Adipocyte (in vitro differentiated cells): ENCODE measurements around the gene DDX4.

Source experiments
- DNase-seq: peaks from one replicate; pipeline ENCODE4 v3.0.0-alpha.2; 2015; ENCODE audit warnings: low read depth
- H3K27me3 ChIP-seq: replicated peaks from 2 replicates; pipeline ENCODE4 v1.7.0; 2013; ENCODE audit warnings: mild to moderate bottlenecking, low read length, moderate library complexity; ENCODE audit not compliant: control insufficient read depth, insufficient read depth
- H3K36me3 ChIP-seq: 2 replicates; pipeline ENCODE4 v1.7.0; 2013; ENCODE audit warnings: low read length, mild to moderate bottlenecking, moderate library complexity; ENCODE audit not compliant: control insufficient read depth, insufficient read depth, severe bottlenecking
- H3K4me1 ChIP-seq: 2 replicates; pipeline ENCODE4 v1.7.0; 2013; ENCODE audit warnings: mild to moderate bottlenecking, low read length, moderate library complexity; ENCODE audit not compliant: control insufficient read depth, insufficient read depth
- H3K4me3 ChIP-seq: 2 replicates; pipeline ENCODE4 v1.7.0; 2013; ENCODE audit warnings: mild to moderate bottlenecking, low read length, moderate library complexity
- H3K9ac ChIP-seq: 2 replicates; pipeline ENCODE4 v1.7.0; 2013; ENCODE audit warnings: mild to moderate bottlenecking, low read length, moderate library complexity
- H3K9me3 ChIP-seq: 2 replicates; pipeline ENCODE4 v1.7.0; 2013; ENCODE audit warnings: mild to moderate bottlenecking, low read length, moderate library complexity; ENCODE audit not compliant: control insufficient read depth

DDX4 gene

DNA sequence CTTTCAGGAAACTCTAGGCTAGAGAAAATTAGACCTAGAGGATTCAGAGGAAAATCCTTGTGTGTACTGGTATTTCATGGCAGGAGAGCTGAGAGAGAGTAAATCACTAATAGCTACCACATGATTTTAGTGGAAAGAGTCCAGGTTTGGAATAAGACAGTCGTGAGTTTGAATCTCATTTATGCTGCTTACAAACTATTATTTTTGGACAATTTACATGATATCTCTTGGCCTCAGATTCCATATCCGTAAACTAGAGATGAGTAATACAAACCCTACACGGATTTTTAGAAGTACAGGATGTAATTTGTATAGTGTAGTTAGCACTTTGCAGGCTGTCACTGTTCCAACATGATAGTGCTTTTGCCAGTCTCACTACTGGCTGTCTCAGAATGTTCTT lies 116.0 kb downstream of the DDX4 start:
- Histone ChIP-seq H3K36me3 (no peaks in the 10 kb centered on the region), H3K4me1 (peaks cover 26% of the 10 kb centered on the region), H3K27me3 (no peaks in the 10 kb centered on the region), H3K9me3 (no peaks in the 10 kb centered on the region), H3K9ac (no peak overlapping the region), H3K4me3 (no peak overlapping the region)
- peak; percentile 39 for DNase-seq

- no peak overlapping the region for H3K4me3 ChIP-seq
- no peak overlapping the region for H3K9ac ChIP-seq
- no peaks in the 10 kb centered on the region for H3K27me3 ChIP-seq
- H3K4me1 ChIP-seq, result peaks cover 22% of the 10 kb centered on the region
- no peaks in the 10 kb centered on the region for H3K36me3 ChIP-seq
- no peaks in the 10 kb centered on the region for H3K9me3 ChIP-seq
- DNase-seq, result no peak
Measured at GRCh38 chr5:55855509-55855908, 117.6 kb downstream of the DDX4 start.

GRCh38 chr5:55856516-55857246 lies 118.8 kb downstream of the DDX4 start:
- Histone ChIP-seq H3K9me3 (no peaks in the 10 kb centered on the region), H3K9ac (no peak overlapping the region), H3K4me1 (peaks cover 13% of the 10 kb centered on the region), H3K36me3 (no peaks in the 10 kb centered on the region), H3K27me3 (no peaks in the 10 kb centered on the region), H3K4me3 (no peak overlapping the region)
- DNase-seq, result no peak

- H3K4me3 ChIP-seq, result no peak overlapping the region
- H3K9me3 ChIP-seq, result no peaks in the 10 kb centered on the region
- no peaks in the 10 kb centered on the region for H3K27me3 ChIP-seq
- H3K36me3 ChIP-seq, result no peaks in the 10 kb centered on the region
- H3K4me1 ChIP-seq, result peaks cover 13% of the 10 kb centered on the region
- H3K9ac ChIP-seq, result no peak overlapping the region
- DNase-seq, result no peak
Measured at GRCh38 chr5:55857247-55857640, 119.4 kb downstream of the DDX4 start.

GRCh38 chr5:55858104-55858503 lies 120.2 kb downstream of the DDX4 start:
- no peak for DNase-seq
- Histone ChIP-seq H3K9ac (no peak overlapping the region), H3K4me3 (no peak overlapping the region), H3K27me3 (no peaks in the 10 kb centered on the region), H3K4me1 (peaks cover 6% of the 10 kb centered on the region), H3K36me3 (no peaks in the 10 kb centered on the region), H3K9me3 (no peaks in the 10 kb centered on the region)

DNA sequence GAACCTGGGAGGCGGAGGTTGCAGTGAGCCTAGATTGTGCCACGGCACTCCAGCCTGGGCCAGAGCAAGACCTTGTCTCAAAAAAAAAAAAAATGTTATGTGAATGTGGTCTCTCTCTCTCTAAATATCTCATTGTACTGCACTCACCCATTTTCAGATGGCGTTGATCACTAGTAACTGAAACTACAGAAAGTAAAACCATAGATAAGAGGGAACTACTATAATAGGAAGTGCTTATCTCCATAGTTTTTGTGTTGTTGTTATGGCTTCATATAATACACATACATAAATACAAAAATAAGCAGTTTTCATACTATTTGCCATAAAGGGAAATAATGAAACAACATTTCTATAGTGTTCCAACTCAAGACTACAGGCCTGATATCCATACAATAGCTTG lies 122.4 kb downstream of the DDX4 start:
- peaks cover 5% of the 10 kb centered on the region for H3K4me1 ChIP-seq
- no peaks in the 10 kb centered on the region for H3K9me3 ChIP-seq
- H3K9ac ChIP-seq, result no peak overlapping the region
- no peaks in the 10 kb centered on the region for H3K36me3 ChIP-seq
- no peaks in the 10 kb centered on the region for H3K27me3 ChIP-seq
- DNase-seq, result no peak
- no peak overlapping the region for H3K4me3 ChIP-seq

- H3K27me3 ChIP-seq, result no peaks in the 10 kb centered on the region
- no peaks in the 10 kb centered on the region for H3K9me3 ChIP-seq
- H3K36me3 ChIP-seq, result no peaks in the 10 kb centered on the region
- no peak overlapping the region for H3K4me3 ChIP-seq
- no peak overlapping the region for H3K9ac ChIP-seq
- peaks cover 5% of the 10 kb centered on the region for H3K4me1 ChIP-seq
- no peak for DNase-seq
Measured at GRCh38 chr5:55860709-55861108, 122.8 kb downstream of the DDX4 start.

DNA sequence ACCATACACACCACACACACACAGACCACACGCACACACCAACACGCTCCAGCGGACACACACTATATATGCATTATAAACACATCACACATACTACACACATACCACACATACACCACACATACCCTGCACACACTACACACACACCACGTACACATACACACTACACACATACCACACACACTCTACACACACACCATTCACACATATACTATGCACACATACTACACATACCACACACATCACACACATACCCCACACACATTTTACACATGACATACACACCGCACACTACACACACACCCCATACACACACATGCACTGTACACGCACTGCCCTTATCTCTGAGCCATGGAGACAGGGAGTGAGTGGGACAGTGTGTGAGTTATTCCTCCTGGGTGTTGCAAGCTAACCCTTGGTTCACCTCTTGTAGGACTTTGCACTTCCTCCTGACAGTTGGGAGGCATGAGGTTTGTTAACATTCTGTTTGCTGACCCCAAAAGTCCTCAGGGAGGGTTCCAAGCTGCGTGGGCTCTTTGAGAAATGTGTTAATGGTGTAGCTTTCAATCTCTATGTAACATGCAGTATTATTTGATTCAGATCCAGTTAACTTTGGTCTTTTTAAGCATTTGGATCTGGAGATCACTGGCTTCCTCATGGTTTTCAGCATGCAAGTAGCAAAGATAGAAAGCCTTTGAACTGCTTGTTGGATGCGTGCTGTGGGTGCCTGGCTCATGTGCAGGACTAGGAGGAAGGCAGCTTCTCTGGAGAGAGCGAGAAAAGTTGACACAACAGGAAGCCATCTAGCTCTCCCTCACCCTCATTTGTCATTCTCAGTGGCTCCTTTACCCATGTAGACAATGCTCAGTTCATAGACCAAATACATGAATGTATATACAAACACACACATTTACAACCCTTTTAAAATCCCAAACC lies 127.0 kb downstream of the DDX4 start:
- Histone ChIP-seq H3K27me3 (no peaks in the 10 kb centered on the region), H3K36me3 (no peaks in the 10 kb centered on the region), H3K9ac (no peak overlapping the region), H3K4me3 (no peak overlapping the region), H3K9me3 (no peaks in the 10 kb centered on the region), H3K4me1 (peaks cover 23% of the 10 kb centered on the region)
- DNase-seq, result no peak

DNA sequence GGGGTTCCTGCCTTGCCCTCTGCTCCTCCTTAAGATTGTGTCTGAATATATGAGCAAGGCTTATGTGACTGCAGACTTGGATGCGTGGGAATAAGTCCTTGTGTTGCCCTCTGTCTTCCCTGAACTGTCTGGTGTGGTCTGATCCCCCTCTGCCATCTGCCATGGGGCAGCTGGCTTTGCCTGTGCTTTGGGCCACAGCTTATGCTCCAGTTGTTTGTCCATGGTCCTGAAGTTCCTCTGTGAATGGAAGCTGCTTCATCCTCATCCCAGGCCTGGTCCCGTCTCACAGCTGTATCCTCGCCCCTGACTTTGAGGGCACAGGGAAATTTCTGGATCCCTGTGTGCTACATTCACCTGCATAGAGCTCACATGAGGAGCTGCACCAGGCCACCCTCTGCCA lies 128.0 kb downstream of the DDX4 start:
- H3K4me1 ChIP-seq, result peaks cover 25% of the 10 kb centered on the region

GRCh38 chr5:55866485-55866884 lies 128.6 kb downstream of the DDX4 start:
- no peak for DNase-seq
- Histone ChIP-seq H3K9me3 (no peaks in the 10 kb centered on the region), H3K9ac (no peak overlapping the region), H3K4me1 (peaks cover 25% of the 10 kb centered on the region), H3K4me3 (no peak overlapping the region), H3K27me3 (no peaks in the 10 kb centered on the region), H3K36me3 (no peaks in the 10 kb centered on the region)

More for the DNA sequence above, 128.0 kb downstream of the DDX4 start:
- Histone ChIP-seq H3K27me3 (no peaks in the 10 kb centered on the region), H3K9me3 (no peaks in the 10 kb centered on the region), H3K36me3 (no peaks in the 10 kb centered on the region), H3K9ac (no peak overlapping the region), H3K4me3 (no peak overlapping the region)
- DNase-seq, result peak; percentile 33
